GM23338 (cell line): ENCODE measurements around the gene ANGPT4.

Experiments used
- JUNB ChIP-seq: IDR thresholded peaks from one replicate; pipeline ENCODE4 v1.6.1; 2016; ENCODE audit warnings: antibody characterized with exemption; ENCODE audit not compliant: unreplicated experiment
- NANOG ChIP-seq: IDR thresholded peaks from 2 replicates; pipeline ENCODE4 v1.6.1; 2016; ENCODE audit warnings: antibody characterized with exemption, borderline replicate concordance
- POLR2AphosphoS5 ChIP-seq: IDR thresholded peaks from 2 replicates; pipeline ENCODE4 v1.6.1; 2016; ENCODE audit warnings: antibody characterized with exemption, low read depth
- TF ChIP-seq, protein P1 (sequence below): IDR thresholded peaks from one replicate; pipeline ENCODE4 v1.6.1; 2018; ENCODE audit warnings: antibody characterized with exemption; ENCODE audit not compliant: unreplicated experiment
- TF ChIP-seq, protein P2 (sequence below), 2 experiments: fragments of 200-600 bp in 1 of 2; sonication (generic) in 1 of 2; conservative IDR thresholded peaks; 2 replicates each; pipeline versions ENCODE4 v1.5.1 to v1.6.1; 2016 to 2017; ENCODE audit warnings: antibody characterized with exemption in 2 of 2, low read depth in 2 of 2, mild to moderate bottlenecking in 2 of 2, moderate library complexity in 1 of 2

DNA sequence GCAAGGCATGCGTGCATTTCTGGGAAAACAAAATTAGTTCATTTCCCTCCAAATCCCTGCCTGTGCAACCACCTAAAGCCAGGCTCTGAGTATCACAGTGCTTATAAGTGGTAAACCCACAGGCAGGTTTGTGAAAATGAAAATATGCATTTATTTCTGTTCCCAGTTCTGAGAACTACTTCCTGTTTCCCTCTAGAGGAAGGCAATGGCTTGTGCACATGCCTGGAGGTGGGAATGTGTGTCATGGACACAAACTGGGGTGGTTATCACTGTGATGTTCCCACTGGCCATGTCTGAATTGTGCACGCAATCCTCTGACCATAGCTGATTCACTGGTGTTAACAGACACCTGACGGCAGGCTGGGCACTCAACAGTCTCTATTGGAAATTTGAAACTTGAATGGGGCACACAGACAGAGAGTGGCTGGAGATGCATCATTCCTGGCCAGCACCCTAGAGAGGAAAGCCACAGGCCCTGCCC, 56.3 kb downstream of the ANGPT4 start:
- TF ChIP-seq, protein P1, sequence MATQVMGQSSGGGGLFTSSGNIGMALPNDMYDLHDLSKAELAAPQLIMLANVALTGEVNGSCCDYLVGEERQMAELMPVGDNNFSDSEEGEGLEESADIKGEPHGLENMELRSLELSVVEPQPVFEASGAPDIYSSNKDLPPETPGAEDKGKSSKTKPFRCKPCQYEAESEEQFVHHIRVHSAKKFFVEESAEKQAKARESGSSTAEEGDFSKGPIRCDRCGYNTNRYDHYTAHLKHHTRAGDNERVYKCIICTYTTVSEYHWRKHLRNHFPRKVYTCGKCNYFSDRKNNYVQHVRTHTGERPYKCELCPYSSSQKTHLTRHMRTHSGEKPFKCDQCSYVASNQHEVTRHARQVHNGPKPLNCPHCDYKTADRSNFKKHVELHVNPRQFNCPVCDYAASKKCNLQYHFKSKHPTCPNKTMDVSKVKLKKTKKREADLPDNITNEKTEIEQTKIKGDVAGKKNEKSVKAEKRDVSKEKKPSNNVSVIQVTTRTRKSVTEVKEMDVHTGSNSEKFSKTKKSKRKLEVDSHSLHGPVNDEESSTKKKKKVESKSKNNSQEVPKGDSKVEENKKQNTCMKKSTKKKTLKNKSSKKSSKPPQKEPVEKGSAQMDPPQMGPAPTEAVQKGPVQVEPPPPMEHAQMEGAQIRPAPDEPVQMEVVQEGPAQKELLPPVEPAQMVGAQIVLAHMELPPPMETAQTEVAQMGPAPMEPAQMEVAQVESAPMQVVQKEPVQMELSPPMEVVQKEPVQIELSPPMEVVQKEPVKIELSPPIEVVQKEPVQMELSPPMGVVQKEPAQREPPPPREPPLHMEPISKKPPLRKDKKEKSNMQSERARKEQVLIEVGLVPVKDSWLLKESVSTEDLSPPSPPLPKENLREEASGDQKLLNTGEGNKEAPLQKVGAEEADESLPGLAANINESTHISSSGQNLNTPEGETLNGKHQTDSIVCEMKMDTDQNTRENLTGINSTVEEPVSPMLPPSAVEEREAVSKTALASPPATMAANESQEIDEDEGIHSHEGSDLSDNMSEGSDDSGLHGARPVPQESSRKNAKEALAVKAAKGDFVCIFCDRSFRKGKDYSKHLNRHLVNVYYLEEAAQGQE = no peak
- TF ChIP-seq, protein P2, sequence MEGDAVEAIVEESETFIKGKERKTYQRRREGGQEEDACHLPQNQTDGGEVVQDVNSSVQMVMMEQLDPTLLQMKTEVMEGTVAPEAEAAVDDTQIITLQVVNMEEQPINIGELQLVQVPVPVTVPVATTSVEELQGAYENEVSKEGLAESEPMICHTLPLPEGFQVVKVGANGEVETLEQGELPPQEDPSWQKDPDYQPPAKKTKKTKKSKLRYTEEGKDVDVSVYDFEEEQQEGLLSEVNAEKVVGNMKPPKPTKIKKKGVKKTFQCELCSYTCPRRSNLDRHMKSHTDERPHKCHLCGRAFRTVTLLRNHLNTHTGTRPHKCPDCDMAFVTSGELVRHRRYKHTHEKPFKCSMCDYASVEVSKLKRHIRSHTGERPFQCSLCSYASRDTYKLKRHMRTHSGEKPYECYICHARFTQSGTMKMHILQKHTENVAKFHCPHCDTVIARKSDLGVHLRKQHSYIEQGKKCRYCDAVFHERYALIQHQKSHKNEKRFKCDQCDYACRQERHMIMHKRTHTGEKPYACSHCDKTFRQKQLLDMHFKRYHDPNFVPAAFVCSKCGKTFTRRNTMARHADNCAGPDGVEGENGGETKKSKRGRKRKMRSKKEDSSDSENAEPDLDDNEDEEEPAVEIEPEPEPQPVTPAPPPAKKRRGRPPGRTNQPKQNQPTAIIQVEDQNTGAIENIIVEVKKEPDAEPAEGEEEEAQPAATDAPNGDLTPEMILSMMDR (conservative IDR thresholded peaks at IDR 0.05; ENCODE audit: low read depth in 2 of 2) = no peak
- TF ChIP-seq POLR2AphosphoS5 = no peak
- TF ChIP-seq JUNB = no peak
- TF ChIP-seq NANOG = no peak
